H1 (cell line): ENCODE results near the gene BCAS3.

Experiments
- BACH1 ChIP-seq: IDR thresholded peaks from 2 replicates; pipeline ENCODE4 v1.6.1; 2012; ENCODE audit warnings: low read length, improper control_type of control experiment
- GABPA ChIP-seq: IDR thresholded peaks from 2 replicates; pipeline ENCODE4 v1.6.1; 2011; ENCODE audit warnings: mild to moderate bottlenecking, low read length, moderate library complexity, borderline replicate concordance; ENCODE audit not compliant: insufficient read depth
- JUND ChIP-seq: IDR thresholded peaks from 2 replicates; pipeline ENCODE4 v1.6.1; 2011; ENCODE audit warnings: mild to moderate bottlenecking, improper control_type of control experiment, low read length
- POLR2AphosphoS5 ChIP-seq: IDR thresholded peaks from 2 replicates; pipeline ENCODE4 v1.6.1; 2011; ENCODE audit warnings: low read depth, low read length
- RAD21 ChIP-seq, 2 experiments: IDR thresholded peaks in 1 of 2; conservative IDR thresholded peaks in 1 of 2; 2 replicates each; pipeline ENCODE4 v1.6.1; 2011; ENCODE audit warnings: low read depth in 2 of 2, low read length in 2 of 2, improper control_type of control experiment in 1 of 2, inconsistent platforms in 1 of 2, mild to moderate bottlenecking in 1 of 2, moderate library complexity in 1 of 2
- TAF1 ChIP-seq: IDR thresholded peaks from 2 replicates; pipeline ENCODE4 v1.6.1; 2011; ENCODE audit warnings: mild to moderate bottlenecking, low read depth, low read length
- ZNF274 ChIP-seq: IDR thresholded peaks from 2 replicates; pipeline ENCODE4 v1.7.0; 2012; ENCODE audit warnings: low read length, borderline replicate concordance; ENCODE audit errors: extremely low read depth
- TF ChIP-seq, protein P1 (sequence below): IDR thresholded peaks from 2 replicates; pipeline ENCODE4 v1.6.1; 2011; ENCODE audit warnings: low read depth, mild to moderate bottlenecking, low read length; ENCODE audit not compliant: insufficient read depth

DNA sequence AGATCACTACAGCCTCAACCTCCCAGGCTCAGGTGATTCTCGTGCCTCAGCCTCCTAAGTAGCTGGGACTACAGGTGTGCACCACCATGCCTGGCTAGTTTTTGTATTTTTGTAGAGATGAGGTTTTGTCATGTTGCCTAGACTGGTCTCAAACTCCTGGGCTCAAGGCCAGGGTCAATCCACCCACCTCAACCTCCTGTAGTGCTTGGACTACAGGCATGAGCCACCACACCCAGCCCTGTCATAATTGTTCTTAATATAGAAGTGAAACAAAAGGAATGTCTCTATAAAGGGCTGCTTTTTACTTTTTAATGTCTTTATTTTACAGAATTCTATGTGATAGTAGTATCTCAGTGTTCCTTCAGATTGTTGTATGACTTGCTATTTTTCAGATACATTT, 376.8 kb downstream of the BCAS3 start:
- TF ChIP-seq, protein P1, sequence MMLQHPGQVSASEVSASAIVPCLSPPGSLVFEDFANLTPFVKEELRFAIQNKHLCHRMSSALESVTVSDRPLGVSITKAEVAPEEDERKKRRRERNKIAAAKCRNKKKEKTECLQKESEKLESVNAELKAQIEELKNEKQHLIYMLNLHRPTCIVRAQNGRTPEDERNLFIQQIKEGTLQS = no peak
- no peak for TF ChIP-seq POLR2AphosphoS5
- no peak for TF ChIP-seq JUND
- no peak for TF ChIP-seq BACH1
- no peak for TF ChIP-seq TAF1
- no peak for TF ChIP-seq ZNF274
- TF ChIP-seq RAD21 (IDR thresholded peaks at IDR 0.05 in 1 of 2, conservative IDR thresholded peaks at IDR 0.05 in 1 of 2; ENCODE audit: low read depth in 2 of 2, low read length in 2 of 2) = no peak
- no peak for TF ChIP-seq GABPA
